WERI-Rb-1 (cell line): Measurements from ENCODE around the gene CNTN3.

Experiments
- DNase-seq: peaks from one replicate; pipeline ENCODE4 v3.0.0-alpha.2; 2020
- H3K27ac ChIP-seq: fragments of 250-450 bp; sonication (Bioruptor Pico); 2 replicates; pipeline ENCODE4 v1.5.1; 2020; ENCODE audit warnings: mild to moderate bottlenecking, moderate library complexity
- H3K27me3 ChIP-seq: fragments of 250-450 bp; sonication (Bioruptor Pico); 2 replicates; pipeline ENCODE4 v1.5.1; 2021; ENCODE audit warnings: mild to moderate bottlenecking, low read depth, moderate library complexity; ENCODE audit not compliant: insufficient read depth, severe bottlenecking
- H3K36me3 ChIP-seq: fragments of 250-450 bp; sonication (Bioruptor Pico); 2 replicates; pipeline ENCODE4 v1.5.1; 2020; ENCODE audit warnings: mild to moderate bottlenecking, moderate library complexity
- H3K4me3 ChIP-seq: 2 replicates; pipeline ENCODE4 v1.5.1; 2011; ENCODE audit warnings: low read depth, mild to moderate bottlenecking, control low read depth, low read length
- H3K9me3 ChIP-seq: fragments of 250-450 bp; sonication (Bioruptor Pico); 2 replicates; pipeline ENCODE4 v1.5.1; 2021; ENCODE audit warnings: mild to moderate bottlenecking, moderate library complexity; ENCODE audit not compliant: severe bottlenecking
- TF ChIP-seq, protein P1 (sequence below): IDR thresholded peaks from 2 replicates; pipeline ENCODE4 v1.5.1; 2011; ENCODE audit warnings: low read depth, mild to moderate bottlenecking, control low read depth, inconsistent platforms, low read length

The CNTN3 gene

DNA sequence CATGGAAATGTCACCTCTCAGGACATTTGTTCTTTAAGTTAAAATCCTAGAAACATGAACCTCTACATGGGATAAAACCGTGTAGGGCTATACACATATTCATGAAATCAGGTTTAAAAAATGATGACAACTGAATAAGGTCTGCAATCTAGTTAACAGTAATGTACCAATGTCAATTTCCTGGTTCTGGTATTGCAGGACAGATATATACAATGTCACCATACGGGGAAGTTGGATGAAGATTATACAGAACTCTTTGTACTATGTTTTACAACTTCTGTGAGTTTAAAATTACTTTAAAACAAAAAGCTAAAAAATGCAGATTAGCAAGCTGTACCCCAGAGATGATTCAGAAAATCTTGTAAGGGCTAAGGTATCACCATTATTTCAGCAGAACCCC, 6.7 kb downstream of the CNTN3 start:
- H3K36me3 ChIP-seq = no peaks in the 10 kb centered on the region
- TF ChIP-seq, protein P1, sequence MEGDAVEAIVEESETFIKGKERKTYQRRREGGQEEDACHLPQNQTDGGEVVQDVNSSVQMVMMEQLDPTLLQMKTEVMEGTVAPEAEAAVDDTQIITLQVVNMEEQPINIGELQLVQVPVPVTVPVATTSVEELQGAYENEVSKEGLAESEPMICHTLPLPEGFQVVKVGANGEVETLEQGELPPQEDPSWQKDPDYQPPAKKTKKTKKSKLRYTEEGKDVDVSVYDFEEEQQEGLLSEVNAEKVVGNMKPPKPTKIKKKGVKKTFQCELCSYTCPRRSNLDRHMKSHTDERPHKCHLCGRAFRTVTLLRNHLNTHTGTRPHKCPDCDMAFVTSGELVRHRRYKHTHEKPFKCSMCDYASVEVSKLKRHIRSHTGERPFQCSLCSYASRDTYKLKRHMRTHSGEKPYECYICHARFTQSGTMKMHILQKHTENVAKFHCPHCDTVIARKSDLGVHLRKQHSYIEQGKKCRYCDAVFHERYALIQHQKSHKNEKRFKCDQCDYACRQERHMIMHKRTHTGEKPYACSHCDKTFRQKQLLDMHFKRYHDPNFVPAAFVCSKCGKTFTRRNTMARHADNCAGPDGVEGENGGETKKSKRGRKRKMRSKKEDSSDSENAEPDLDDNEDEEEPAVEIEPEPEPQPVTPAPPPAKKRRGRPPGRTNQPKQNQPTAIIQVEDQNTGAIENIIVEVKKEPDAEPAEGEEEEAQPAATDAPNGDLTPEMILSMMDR = no peak
- no peak overlapping the region for H3K4me3 ChIP-seq
- H3K27me3 ChIP-seq = no peaks in the 10 kb centered on the region
- H3K9me3 ChIP-seq = no peaks in the 10 kb centered on the region
- DNase-seq = no peak
- no peak overlapping the region for H3K27ac ChIP-seq

- H3K27me3 ChIP-seq = no peaks in the 10 kb centered on the region
- H3K36me3 ChIP-seq = no peaks in the 10 kb centered on the region
- DNase-seq = no peak
- TF ChIP-seq, protein P1 = no peak
- H3K27ac ChIP-seq = no peak overlapping the region
- no peaks in the 10 kb centered on the region for H3K9me3 ChIP-seq
- H3K4me3 ChIP-seq = no peak overlapping the region
Observed at GRCh38 chr3:74606996-74607395, 7.5 kb downstream of the CNTN3 start.

DNA sequence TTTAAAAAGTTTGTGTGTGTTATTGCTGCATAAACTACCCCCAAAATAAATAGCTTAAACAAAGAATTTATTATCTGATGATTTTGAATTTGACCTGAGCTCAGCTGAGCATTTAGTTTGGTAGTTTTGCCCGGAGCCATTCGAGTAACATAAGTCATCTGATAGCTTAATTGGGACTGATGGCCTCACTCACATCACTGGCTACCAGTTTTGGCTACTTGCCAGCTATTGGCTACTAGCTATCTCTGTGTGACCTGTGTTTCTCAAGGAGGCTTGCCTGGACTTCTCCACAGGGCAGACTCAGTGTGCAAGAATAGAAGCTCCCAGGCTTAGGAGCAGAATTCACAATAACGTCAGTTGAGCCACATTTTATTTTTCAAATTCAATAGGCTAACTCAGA, 9.0 kb downstream of the CNTN3 start:
- TF ChIP-seq, protein P1 = no peak
- no peak for DNase-seq
- H3K27ac ChIP-seq = no peak overlapping the region
- no peaks in the 10 kb centered on the region for H3K9me3 ChIP-seq
- no peaks in the 10 kb centered on the region for H3K27me3 ChIP-seq
- no peak overlapping the region for H3K4me3 ChIP-seq
- H3K36me3 ChIP-seq = no peaks in the 10 kb centered on the region

DNA sequence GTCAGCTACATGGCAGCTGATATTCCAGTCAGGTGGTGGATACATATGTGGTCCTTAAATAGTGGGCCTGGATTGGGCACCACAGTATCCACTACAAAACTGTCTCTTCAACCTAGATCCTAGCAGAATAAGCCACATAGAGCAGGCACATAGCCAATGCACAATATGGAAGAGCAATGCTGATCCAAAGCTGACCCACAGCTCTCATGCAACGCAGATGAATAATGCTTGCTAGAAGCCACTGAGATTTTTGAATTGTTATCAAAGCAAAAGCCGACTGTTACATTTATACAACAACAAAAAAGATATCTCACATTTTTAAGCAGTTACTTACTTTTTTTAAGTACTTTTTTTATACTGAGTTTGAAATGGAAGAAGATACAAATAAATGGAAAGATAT, 11.2 kb downstream of the CNTN3 start:
- H3K36me3 ChIP-seq = no peaks in the 10 kb centered on the region
- DNase-seq = no peak
- no peak overlapping the region for H3K27ac ChIP-seq
- H3K9me3 ChIP-seq = no peaks in the 10 kb centered on the region
- TF ChIP-seq, protein P1 = no peak
- H3K27me3 ChIP-seq = no peaks in the 10 kb centered on the region
- no peak overlapping the region for H3K4me3 ChIP-seq

GRCh38 chr3:74602471-74602870, 12.0 kb downstream of the CNTN3 start:
- H3K27ac ChIP-seq = no peak overlapping the region

DNA sequence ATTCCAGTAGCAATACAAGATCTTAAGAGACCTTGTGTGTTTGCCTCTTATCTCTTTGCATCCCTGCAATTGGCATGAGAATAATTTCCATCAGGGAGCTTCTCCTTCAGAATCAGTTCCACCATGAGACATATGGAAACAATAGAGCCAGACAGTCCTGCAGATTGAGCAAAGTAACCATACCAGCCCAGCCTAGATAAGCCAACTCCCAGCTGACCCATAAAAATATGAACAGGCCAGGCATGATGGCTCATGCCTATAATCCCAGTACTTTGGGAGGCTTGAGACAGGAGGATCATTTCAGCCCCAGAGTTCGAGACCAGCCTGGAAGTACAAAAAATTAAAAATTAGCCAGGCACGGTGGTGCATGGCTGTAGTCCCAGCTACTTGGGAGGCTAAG, 12.7 kb downstream of the CNTN3 start:
- H3K36me3 ChIP-seq = no peaks in the 10 kb centered on the region
- TF ChIP-seq, protein P1 = no peak
- DNase-seq = no peak
- H3K27ac ChIP-seq = no peak overlapping the region
- H3K4me3 ChIP-seq = no peak overlapping the region
- no peaks in the 10 kb centered on the region for H3K9me3 ChIP-seq
- H3K27me3 ChIP-seq = no peaks in the 10 kb centered on the region

More at GRCh38 chr3:74602471-74602870, 12.0 kb downstream of the CNTN3 start:
- TF ChIP-seq, protein P1 = no peak
- DNase-seq = no peak
- H3K27me3 ChIP-seq = no peaks in the 10 kb centered on the region
- no peak overlapping the region for H3K4me3 ChIP-seq
- H3K9me3 ChIP-seq = no peaks in the 10 kb centered on the region
- H3K36me3 ChIP-seq = no peaks in the 10 kb centered on the region
